ENCODE measurements around the gene VILL. TPM values are rescaled to one million over a fixed set of nuclear protein-coding genes. Genes with fewer than 3 reads are reported as not detected.

The VILL gene
- total and polyA plus RNA-seq, 2 of the 8 experiments (the other 6 are each of a cell fraction or from before 2014, with no cell fraction given) = 4.1 to 4.2 TPM

DNA sequence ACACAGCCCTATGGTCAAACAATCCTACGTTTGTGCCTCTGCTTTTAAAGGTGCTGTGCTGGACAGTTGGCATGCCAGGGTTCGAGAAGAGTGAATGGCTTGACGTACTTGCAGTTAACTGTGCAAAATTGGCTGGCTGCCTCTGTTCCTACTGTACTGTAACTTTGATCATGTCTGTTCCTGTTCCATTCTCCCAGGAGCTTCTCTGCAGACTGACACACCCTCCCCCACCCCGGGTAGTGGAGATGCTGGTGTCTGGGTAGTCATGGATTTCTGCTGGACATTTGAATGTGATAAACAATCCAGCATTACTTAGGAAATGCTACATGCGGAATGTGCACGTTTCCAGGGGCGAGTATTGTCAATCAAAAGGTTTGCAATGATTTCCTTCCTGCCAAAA lies 6.5 kb upstream of the VILL start:
- H3K14ac ChIP-seq (ENCODE audit: insufficient read length) = no peak overlapping the region
- no peak overlapping the region for H4K5ac ChIP-seq (ENCODE audit: insufficient read length, low read depth, low read length)
- H2BK20ac ChIP-seq (ENCODE audit: low read length) = no peak overlapping the region
- no peaks in the 10 kb centered on the region for H3K4me1 ChIP-seq (replicated peaks in 1 of 4; ENCODE audit: control insufficient read depth in 3 of 4, insufficient read depth in 4 of 4, low read length in 3 of 4)
- H3K79me2 ChIP-seq (ENCODE audit: control insufficient read depth in 1 of 2, insufficient read depth in 2 of 2, low read length in 2 of 2) = no peaks in the 10 kb centered on the region
- no peaks in the 10 kb centered on the region; the same call in 1 of the 2 replicates for H3K23me2 ChIP-seq (ENCODE audit: low read depth, low read length)
- CTCF ChIA-PET (ENCODE audit: partially characterized antibody) = interaction anchor here (0.7 to 9.0 kb wide), 8 partner anchors 10 to 150 kb away, joined by 3 to 134 read pairs (median 16); no protein-coding TSS in a partner anchor
- no peak overlapping the region for H3K4ac ChIP-seq (replicated peaks; ENCODE audit: insufficient read length, low read depth, low read length)
- no peak overlapping the region for H4K8ac ChIP-seq (ENCODE audit: extremely low read depth, insufficient read depth, low read length)
- H3K56ac ChIP-seq (replicated peaks; ENCODE audit: insufficient read length, low read depth, low read length) = no peak overlapping the region
- H3K9me3 ChIP-seq (ENCODE audit: insufficient read depth in 2 of 2, low read depth in 1 of 2, low read length in 1 of 2) = no peaks in the 10 kb centered on the region
- no peak overlapping the region for H4K91ac ChIP-seq (replicated peaks; ENCODE audit: insufficient read length, low read length)
- POLR2A ChIA-PET (ENCODE audit: partially characterized antibody) = interaction anchor here (1.8 kb wide), 1 partner anchor 12 kb away, joined by 7 read pairs; no protein-coding TSS in a partner anchor
- WGBS, 2 experiments (ENCODE audit: extremely low coverage in 1 of 2, insufficient coverage in 1 of 2, insufficient read length in 1 of 2, insufficient replicate concordance in 2 of 2, low coverage in 1 of 2, low lambda C conversion rate in 2 of 2, missing lambda C conversion rate in 1 of 2) = 87% methylated on average over 7 of the region's 7 CpGs; no CpG with 5 or more reads in 1 of the 2 experiments
- no peak overlapping the region for H3K4me2 ChIP-seq (ENCODE audit: insufficient read depth in 1 of 2, low read depth in 2 of 2, low read length in 2 of 2)
- DNase-seq (ENCODE audit: low read depth in 1 of 2, low spot score in 2 of 2) (no peak), FAIRE-seq (no peak)
- H3K23ac ChIP-seq (ENCODE audit: insufficient read length) = no peak overlapping the region
- no peak overlapping the region for H3K27ac ChIP-seq (ENCODE audit: low read depth, low read length)
- H2BK15ac ChIP-seq (ENCODE audit: low read length) = no peak overlapping the region
- no peaks in the 10 kb centered on the region for H4K20me1 ChIP-seq (replicated peaks in 1 of 2; ENCODE audit: control insufficient read depth in 1 of 2, insufficient read depth in 2 of 2, low read length in 2 of 2)
- TF ChIP-seq SAP30 (IDR thresholded peaks at IDR 0.05; ENCODE audit: insufficient read depth, insufficient replicate concordance, low read length) = no peak
- TF ChIP-seq, protein P1, sequence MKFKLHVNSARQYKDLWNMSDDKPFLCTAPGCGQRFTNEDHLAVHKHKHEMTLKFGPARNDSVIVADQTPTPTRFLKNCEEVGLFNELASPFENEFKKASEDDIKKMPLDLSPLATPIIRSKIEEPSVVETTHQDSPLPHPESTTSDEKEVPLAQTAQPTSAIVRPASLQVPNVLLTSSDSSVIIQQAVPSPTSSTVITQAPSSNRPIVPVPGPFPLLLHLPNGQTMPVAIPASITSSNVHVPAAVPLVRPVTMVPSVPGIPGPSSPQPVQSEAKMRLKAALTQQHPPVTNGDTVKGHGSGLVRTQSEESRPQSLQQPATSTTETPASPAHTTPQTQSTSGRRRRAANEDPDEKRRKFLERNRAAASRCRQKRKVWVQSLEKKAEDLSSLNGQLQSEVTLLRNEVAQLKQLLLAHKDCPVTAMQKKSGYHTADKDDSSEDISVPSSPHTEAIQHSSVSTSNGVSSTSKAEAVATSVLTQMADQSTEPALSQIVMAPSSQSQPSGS (IDR thresholded peaks at IDR 0.05; ENCODE audit: low read length) = no peak
- TF ChIP-seq NANOG (IDR thresholded peaks at IDR 0.05; ENCODE audit: insufficient read depth, low read depth, low read length, poor library complexity, severe bottlenecking) = no peak
- no peak for TF ChIP-seq CHD2 (IDR thresholded peaks at IDR 0.05; ENCODE audit: low read length)
- no peak for TF ChIP-seq TAF1 (IDR thresholded peaks at IDR 0.05; ENCODE audit: low read depth, low read length)
- H2AK5ac ChIP-seq (ENCODE audit: low read depth, low read length) = no peak overlapping the region
- H3K9ac ChIP-seq (replicated peaks in 1 of 4; ENCODE audit: extremely low read depth in 1 of 4, low read depth in 3 of 4, low read length in 3 of 4) = no peak overlapping the region
- no peak overlapping the region for H3K4me3 ChIP-seq (ENCODE audit: extremely low read depth in 1 of 4, insufficient read depth in 2 of 4, low read depth in 3 of 4, low read length in 4 of 4)
- no peak overlapping the region for H3K18ac ChIP-seq (ENCODE audit: extremely low read depth, low read length)
- H2BK12ac ChIP-seq (ENCODE audit: low read depth, low read length) = no peak overlapping the region
- no peak overlapping the region for H2BK120ac ChIP-seq (replicated peaks; ENCODE audit: low read depth, low read length)
- no peaks in the 10 kb centered on the region for H3K79me1 ChIP-seq (ENCODE audit: low read depth, low read length)
- H3K36me3 ChIP-seq (ENCODE audit: control insufficient read depth in 2 of 4, insufficient read depth in 4 of 4, low read length in 3 of 4) = no peaks in the 10 kb centered on the region
- H3K27me3 ChIP-seq (replicated peaks in 1 of 4; ENCODE audit: control insufficient read depth in 3 of 4, extremely low read depth in 1 of 4, insufficient read depth in 3 of 4, low read length in 3 of 4) = no peaks in the 10 kb centered on the region
- H2AFZ ChIP-seq (ENCODE audit: low read length) = no peak overlapping the region
- H2BK5ac ChIP-seq (ENCODE audit: low read depth, low read length) = no peak overlapping the region
